DMS53 treated with DMSO at 0.1 percent for 48 hours (cell line): Measurements from ENCODE around the gene CREB3L1.

ENCODE experiments used
- DNase-seq: peaks from one replicate; lab custom pipeline; 2025; ENCODE audit not compliant: unreplicated experiment; lab: John Stamatoyannopoulos, UW

CREB3L1 gene

GRCh38 chr11:46363031-46363407 is 85.6 kb downstream of the CREB3L1 start:
- DNase-seq: peak; percentile 43

GRCh38 chr11:46363455-46364005 is 86.1 kb downstream of the CREB3L1 start:
- peak; percentile 14 for DNase-seq

- no peak for DNase-seq
Measured at GRCh38 chr11:46364056-46364455, 86.6 kb downstream of the CREB3L1 start.

GRCh38 chr11:46364791-46365190 is 87.3 kb downstream of the CREB3L1 start:
- DNase-seq: no peak

- DNase-seq: no peak
Measured at GRCh38 chr11:46366260-46366659, 88.8 kb downstream of the CREB3L1 start.

- DNase-seq: no peak
Measured at GRCh38 chr11:46366661-46367161, 89.2 kb downstream of the CREB3L1 start.

- DNase-seq: no peak
Measured at GRCh38 chr11:46367244-46367915, 89.9 kb downstream of the CREB3L1 start.

GRCh38 chr11:46367916-46368267 is 90.4 kb downstream of the CREB3L1 start:
- no peak for DNase-seq

- DNase-seq: peak; percentile 18
Measured at GRCh38 chr11:46369458-46370152, 92.1 kb downstream of the CREB3L1 start.

- DNase-seq: no peak
Measured at GRCh38 chr11:46370253-46370652, 92.8 kb downstream of the CREB3L1 start.
